HG03558 (cell line): ENCODE data around the gene TSPO.

Source experiments
- ATAC-seq: cut with Tn5 transposase; IDR thresholded peaks from one replicate; pipeline ENCODE4 v1.9.1; 2021; ENCODE audit warnings: moderate number of reproducible peaks; ENCODE audit not compliant: unreplicated experiment; ENCODE audit errors: extremely low read depth

TSPO gene

DNA sequence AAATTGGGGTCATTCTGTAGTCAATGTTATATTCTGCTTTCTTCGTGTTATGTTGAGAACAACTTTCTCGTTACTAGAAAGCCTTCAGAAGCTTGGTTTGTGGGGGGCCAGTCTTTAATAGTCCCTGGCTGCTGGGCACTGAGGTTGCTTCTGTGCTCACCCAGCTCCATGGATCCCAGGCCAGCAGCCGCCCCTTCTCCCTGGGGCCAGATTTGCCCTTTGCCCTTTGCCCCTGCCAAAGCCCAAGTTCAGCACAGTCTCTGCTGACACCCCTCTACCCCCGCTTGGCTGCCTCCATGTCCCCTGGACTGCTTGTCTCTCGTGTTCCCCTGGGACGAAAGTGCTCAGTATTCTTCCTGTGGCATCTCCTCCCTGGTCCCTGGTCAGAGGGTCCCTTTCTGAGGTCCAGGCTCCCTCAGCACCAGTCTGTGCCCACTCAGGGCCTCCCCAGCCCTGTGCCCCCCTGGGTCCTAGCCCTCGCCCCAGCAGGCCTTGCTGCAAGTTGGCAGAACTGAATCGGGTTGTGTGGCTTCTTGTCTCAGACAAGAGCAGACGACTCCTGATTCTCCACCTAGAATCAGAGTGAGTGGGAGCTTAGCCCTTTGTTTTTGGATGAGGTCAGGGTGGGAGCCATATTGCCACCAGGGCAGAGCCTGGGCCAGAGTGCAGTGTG, 6.7 kb downstream of the TSPO start:
- no peak for ATAC-seq

GRCh38 chr22:43158778-43159483, 7.6 kb downstream of the TSPO start:
- no peak for ATAC-seq

- ATAC-seq, result no peak
Measured at GRCh38 chr22:43159484-43160178, 8.3 kb downstream of the TSPO start.

DNA sequence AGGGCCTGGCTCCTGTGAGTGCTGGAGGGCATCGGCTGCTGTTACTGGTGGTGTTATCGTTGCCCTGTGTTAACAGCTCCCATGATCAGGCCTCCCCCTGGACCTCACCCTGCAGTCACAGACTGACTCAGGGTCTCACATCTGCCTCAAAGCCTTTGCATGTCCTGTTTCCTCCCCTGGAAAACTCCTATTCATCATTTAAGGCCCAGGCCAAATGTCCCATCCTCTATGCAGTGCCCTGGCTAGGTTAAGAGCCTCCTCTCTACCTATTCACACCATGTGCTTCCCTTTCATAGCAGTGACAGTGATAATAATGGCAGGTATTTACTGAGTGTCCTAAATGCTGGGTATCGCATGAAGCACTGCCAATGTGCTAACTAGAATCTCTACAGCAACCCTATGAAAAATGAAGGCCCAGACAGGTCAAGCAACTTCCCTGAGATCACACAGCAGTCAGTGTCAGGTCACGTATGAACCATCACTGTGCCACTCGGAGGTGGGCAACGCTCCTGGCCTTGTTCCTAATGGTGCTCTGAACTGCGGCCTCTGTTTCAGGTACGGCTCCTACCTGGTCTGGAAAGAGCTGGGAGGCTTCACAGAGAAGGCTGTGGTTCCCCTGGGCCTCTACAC, 9.3 kb downstream of the TSPO start:
- no peak for ATAC-seq

- ATAC-seq, result no peak
Measured at GRCh38 chr22:43162412-43163150, 11.2 kb downstream of the TSPO start.

GRCh38 chr22:43163241-43163795, 12.0 kb downstream of the TSPO start:
- no peak for ATAC-seq

DNA sequence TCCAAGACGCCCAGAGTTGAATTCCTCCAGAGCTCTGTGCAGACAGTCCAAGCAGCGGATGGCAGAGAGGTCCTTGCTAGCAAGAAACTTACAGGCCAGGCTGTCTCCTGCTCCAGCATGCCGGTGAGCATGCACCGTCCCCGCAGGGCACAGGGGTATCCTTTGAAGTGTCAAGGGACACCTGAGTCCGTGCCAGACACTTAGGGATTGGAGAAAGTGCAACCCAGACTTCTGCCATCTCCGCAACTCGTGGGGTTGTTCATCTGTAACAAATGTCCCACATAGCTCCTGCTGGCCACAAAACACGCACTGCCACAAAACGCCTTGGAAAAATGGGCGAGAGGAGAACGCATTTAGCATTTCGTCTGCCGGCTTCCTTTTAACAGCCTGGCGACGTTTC, 13.3 kb downstream of the TSPO start:
- ATAC-seq, result no peak

- no peak for ATAC-seq
Measured at GRCh38 chr22:43166132-43166930, 15.0 kb downstream of the TSPO start.

GRCh38 chr22:43167001-43167589, 15.7 kb downstream of the TSPO start:
- ATAC-seq, result no peak

GRCh38 chr22:43168471-43169309, 17.3 kb downstream of the TSPO start:
- ATAC-seq, result no peak

DNA sequence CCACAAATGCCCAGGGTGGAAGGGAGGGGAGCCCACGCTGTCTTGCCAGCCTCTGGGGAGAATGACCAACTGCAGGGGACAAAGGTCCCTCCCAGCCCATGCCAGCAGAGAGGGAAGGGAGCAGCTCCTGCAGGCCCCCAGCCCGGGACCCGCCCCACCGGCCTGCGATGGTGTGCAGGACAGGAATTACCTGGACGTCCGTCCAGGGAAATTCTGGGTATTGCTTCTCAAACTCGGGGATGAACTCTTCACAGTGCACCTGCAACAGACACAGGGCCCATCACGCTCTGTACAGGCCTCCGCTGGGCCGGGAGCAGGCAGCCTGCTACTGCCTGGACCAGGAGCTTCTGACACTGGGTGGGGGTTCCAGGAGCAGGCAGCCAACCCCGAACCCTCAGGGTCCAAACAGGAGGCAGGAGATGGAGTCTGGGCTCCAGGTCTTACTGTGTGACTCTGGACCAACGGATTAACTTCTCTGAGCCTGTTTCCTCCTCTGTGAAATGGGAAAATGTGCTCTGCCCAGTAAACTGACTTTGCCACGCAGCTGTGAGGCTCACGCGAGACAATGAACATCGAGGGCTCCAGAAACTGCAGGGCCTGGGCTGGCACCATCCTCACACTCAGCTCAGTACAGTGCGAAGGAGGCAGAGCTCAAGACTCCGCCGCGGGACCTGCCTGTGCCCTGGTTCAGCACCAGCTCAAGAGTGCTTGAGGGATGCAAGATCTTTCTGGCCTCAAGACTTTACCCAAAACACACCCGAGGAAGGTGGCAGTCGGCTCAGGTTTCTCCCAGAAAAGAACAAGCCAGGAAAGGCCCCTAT, 18.2 kb downstream of the TSPO start:
- ATAC-seq, result no peak

DNA sequence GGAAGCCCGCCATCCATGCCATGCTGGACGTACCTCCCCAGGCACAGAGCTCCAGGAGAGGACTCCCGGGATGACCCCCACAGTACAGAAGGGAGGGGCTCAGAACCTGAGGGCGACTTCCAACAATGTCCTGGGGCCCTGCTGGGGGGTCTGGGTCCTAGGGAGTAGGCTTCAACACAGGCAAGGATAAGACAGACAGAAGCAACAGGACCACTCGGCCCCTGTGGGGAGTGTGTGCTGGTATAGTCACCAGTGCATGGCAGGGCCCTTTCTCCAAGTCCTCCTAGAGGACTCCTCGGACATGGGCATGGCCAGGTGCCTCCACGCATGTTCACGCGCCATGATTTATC, 18.7 kb downstream of the TSPO start:
- no peak for ATAC-seq

DNA sequence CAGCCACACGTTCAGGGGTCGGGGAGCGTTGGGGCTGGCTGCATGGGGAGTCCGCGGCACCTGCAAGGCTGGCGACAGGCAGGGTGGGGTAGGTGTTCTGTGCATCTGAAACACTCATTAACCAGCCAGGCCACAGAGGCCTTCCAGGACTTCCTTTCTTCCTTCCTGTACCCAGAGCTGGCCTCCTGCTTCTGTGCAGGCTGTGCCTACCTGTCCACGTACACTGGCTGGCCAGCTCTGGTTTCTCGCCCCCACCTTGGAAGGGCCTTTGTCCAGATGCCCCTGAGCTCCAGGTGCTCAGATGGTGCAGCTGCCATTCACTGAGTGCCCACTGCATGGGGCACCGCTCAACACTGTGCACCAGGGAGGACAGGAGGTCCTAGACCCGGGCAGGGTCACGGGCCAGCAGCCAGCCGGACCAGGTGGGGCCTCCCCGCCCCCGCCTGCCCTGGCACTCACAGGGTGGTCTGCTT, 19.7 kb downstream of the TSPO start:
- no peak for ATAC-seq

DNA sequence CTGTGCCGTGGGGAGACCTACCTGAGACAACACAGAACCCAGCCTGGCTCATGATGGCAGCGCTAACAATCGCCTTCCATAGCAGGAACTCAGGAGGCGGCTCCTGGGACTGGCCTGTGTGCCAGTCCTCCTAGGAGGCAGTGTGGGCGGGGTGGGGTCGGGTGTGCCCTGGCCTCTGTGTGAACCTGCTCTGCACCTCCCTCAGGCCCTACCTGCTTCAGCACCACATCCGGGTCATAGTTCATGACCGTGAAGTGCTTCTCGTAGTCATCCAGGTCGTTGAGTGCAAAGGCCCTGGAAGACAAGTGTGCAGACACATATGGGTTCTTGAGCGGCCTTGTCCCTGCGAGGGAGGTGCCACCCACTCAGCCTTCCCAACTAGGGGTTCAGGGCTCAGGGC, 20.2 kb downstream of the TSPO start:
- ATAC-seq, result no peak

DNA sequence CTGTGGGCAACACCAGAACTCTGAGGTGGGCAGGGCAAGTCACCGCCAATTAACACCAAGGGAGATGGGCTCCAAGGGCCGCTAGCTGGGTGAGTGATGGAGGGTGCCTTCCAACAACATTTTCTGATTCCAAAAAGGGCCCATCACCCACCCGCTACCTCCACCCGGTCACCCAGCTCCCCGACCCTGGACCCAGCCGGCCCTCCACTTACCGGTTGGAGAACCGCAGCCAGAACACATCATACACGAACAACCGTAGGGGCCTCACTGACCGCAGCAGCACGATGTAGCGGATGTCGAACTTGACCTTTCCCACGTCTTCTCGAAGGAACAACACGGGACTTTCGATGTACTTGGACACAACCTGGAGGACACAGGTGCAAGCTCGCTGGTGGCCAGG, 20.8 kb downstream of the TSPO start:
- ATAC-seq, result no peak

DNA sequence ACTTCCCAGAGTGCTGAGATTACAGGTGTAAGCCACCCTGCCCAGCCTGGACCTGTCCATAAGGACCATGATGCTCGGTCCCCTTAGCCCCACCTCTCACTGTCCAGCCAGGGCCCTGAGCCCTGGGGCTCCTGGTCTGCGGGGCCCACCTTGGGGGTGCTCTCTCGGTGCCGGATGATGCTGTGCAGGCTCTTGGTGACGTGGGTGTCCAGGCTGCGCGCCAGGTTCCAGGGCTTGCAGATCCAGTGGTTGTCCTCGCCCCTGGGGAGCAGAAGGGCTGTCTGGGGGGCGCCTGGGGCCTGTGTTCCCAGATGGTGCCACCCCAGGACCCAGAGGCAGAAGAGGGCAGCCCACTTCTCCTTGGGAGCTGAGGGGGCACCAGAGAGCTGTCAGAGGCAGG, 22.2 kb downstream of the TSPO start:
- ATAC-seq, result no peak
